ENCODE data around the gene CLDN5. TPM values are rescaled to one million over a fixed set of nuclear protein-coding genes. Genes with fewer than 3 reads are reported as not detected.

The CLDN5 gene
- total RNA-seq (ENCODE audit: low replicate concordance): 1.00 and 2.2 TPM in 2 replicates
- long read RNA-seq, partial matches to known transcripts: 0 of 1 reads
- long read RNA-seq, other reads (novel, unspliced or antisense): 0 of 1 reads

GRCh38 chr22:19524170-19525115, at the start of gene CLDN5:
Gene CLDN5 (minus strand): TSS chr22:19524410. CDS start chr22:19524255, 155 bp downstream.
- H3K9me3 Mint-ChIP-seq: no peaks in the 10 kb centered on the region
- no peak within 1 kb of the TSS for H3K27ac Mint-ChIP-seq
- no peaks in the 10 kb centered on the region for H3K36me3 Mint-ChIP-seq
- peaks cover 44% of the 10 kb centered on the region for H3K27me3 Mint-ChIP-seq
- peaks cover 4% of the 10 kb centered on the region for H3K4me1 Mint-ChIP-seq (ENCODE audit: unreplicated experiment)
- peak within 1 kb of the TSS; percentile 83 for H3K4me3 Mint-ChIP-seq
- peak; percentile 69 for DNase-seq (ENCODE audit: extremely low spot score, unreplicated experiment)
- no peak for TF ChIP-seq CTCF (conservative IDR thresholded peaks at IDR 0.05)

GRCh38 chr22:19571995-19572394, 47.8 kb upstream of the CLDN5 start:
- Mint-ChIP-seq H3K4me3 (no peak overlapping the region), H3K9me3 (no peaks in the 10 kb centered on the region), H3K27me3 (peaks cover 21% of the 10 kb centered on the region), H3K27ac (no peak overlapping the region), H3K4me1 (ENCODE audit: unreplicated experiment) (peaks cover under 1% of the 10 kb centered on the region), H3K36me3 (no peaks in the 10 kb centered on the region)
- TF ChIP-seq CTCF (conservative IDR thresholded peaks at IDR 0.05): no peak
- no peak for DNase-seq (ENCODE audit: extremely low spot score, unreplicated experiment)

GRCh38 chr22:19571207-19571795, 47.1 kb upstream of the CLDN5 start:
- no peaks in the 10 kb centered on the region for H3K36me3 Mint-ChIP-seq
- no peaks in the 10 kb centered on the region for H3K9me3 Mint-ChIP-seq
- H3K4me3 Mint-ChIP-seq: no peak overlapping the region
- H3K27ac Mint-ChIP-seq: no peak overlapping the region
- DNase-seq (ENCODE audit: extremely low spot score, unreplicated experiment): no peak
- no peak for TF ChIP-seq CTCF (conservative IDR thresholded peaks at IDR 0.05)
- no peaks in the 10 kb centered on the region for H3K4me1 Mint-ChIP-seq (ENCODE audit: unreplicated experiment)
- peaks cover 22% of the 10 kb centered on the region for H3K27me3 Mint-ChIP-seq

- Mint-ChIP-seq H3K9me3 (no peaks in the 10 kb centered on the region), H3K36me3 (no peaks in the 10 kb centered on the region), H3K4me1 (ENCODE audit: unreplicated experiment) (no peaks in the 10 kb centered on the region), H3K27ac (no peak overlapping the region), H3K27me3 (peaks cover 26% of the 10 kb centered on the region), H3K4me3 (no peak overlapping the region)
- no peak for TF ChIP-seq CTCF (conservative IDR thresholded peaks at IDR 0.05)
- no peak for DNase-seq (ENCODE audit: extremely low spot score, unreplicated experiment)
Measured at GRCh38 chr22:19569976-19570375, 45.8 kb upstream of the CLDN5 start.

GRCh38 chr22:19569276-19569640, 45.0 kb upstream of the CLDN5 start:
- Mint-ChIP-seq H3K9me3 (no peaks in the 10 kb centered on the region), H3K4me1 (ENCODE audit: unreplicated experiment) (no peaks in the 10 kb centered on the region), H3K36me3 (no peaks in the 10 kb centered on the region), H3K27ac (no peak overlapping the region), H3K4me3 (no peak overlapping the region), H3K27me3 (peaks cover 26% of the 10 kb centered on the region)
- no peak for TF ChIP-seq CTCF (conservative IDR thresholded peaks at IDR 0.05)
- DNase-seq (ENCODE audit: extremely low spot score, unreplicated experiment): no peak
